Suprapubic skin (tissue), 4 donors: ENCODE measurements around the gene CELF5. TPM values are rescaled to one million over a fixed set of nuclear protein-coding genes. Genes with fewer than 3 reads are reported as not detected.

Experiments used
- DNase-seq, 2 donors: peaks; one replicate each; pipeline ENCODE4 v3.0.0-alpha.2; 2019; ENCODE audit warnings: low spot score in 2 of 2
- H3K27ac ChIP-seq: fragments of 200-600 bp; sonication (generic); one replicate; pipeline ENCODE4 v1.5.1; 2019
- H3K27me3 ChIP-seq: fragments of 200-600 bp; sonication (generic); one replicate; pipeline ENCODE4 v1.5.1; 2019
- H3K36me3 ChIP-seq: fragments of 200-600 bp; sonication (generic); one replicate; pipeline ENCODE4 v1.5.1; 2019
- H3K4me1 ChIP-seq: fragments of 200-600 bp; sonication (generic); one replicate; pipeline ENCODE4 v1.5.1; 2019
- H3K4me3 ChIP-seq: fragments of 200-600 bp; sonication (generic); one replicate; pipeline ENCODE4 v1.5.1; 2019; ENCODE audit warnings: mild to moderate bottlenecking
- H3K9me3 ChIP-seq: fragments of 200-600 bp; sonication (generic); one replicate; pipeline ENCODE4 v1.5.1; 2019
- EP300 ChIP-seq: sonication (generic); formaldehyde crosslinking; IDR thresholded peaks from one replicate; pipeline ENCODE4 v1.6.1; 2017; ENCODE audit warnings: antibody characterized with exemption
- POLR2A ChIP-seq, 2 donors: fragments of 450-650 bp; IDR thresholded peaks; one replicate each; pipeline ENCODE4 v1.6.1; 2017; ENCODE audit warnings: antibody characterized with exemption in 2 of 2, mild to moderate bottlenecking in 2 of 2, moderate library complexity in 2 of 2
- POLR2AphosphoS5 ChIP-seq, 3 donors: sonication (generic); formaldehyde crosslinking; IDR thresholded peaks; one replicate each; pipeline ENCODE4 v1.6.1; 2017; ENCODE audit warnings: antibody characterized with exemption in 3 of 3
- WGBS: methylation state at CpG from one replicate; pipeline ENCODE4 v1.1.5; 2018; 5-methylcytosine and 5-hydroxymethylcytosine counted together
- total RNA-seq, 4 donors: library from RNA; depleted of rRNA; stranded (reverse); fragments of >200 nt; gene quantifications; one replicate each; pipeline ENCODE4 v1.1.0, GENCODE V29; 2016
- TF ChIP-seq, protein P1 (sequence below), 2 donors: fragments of 200-600 bp in 1 of 2; fragments of 450-650 bp in 1 of 2; sonication (generic) in 1 of 2; IDR thresholded peaks; one replicate each; pipeline ENCODE4 v1.5.1; 2016 to 2019; ENCODE audit warnings: antibody characterized with exemption in 2 of 2, mild to moderate bottlenecking in 1 of 2, moderate library complexity in 1 of 2

CELF5 gene
- total RNA-seq, 4 donors from 2014 or later: 0.17 to 0.87 (median 0.64) TPM; not detected in 1

DNA sequence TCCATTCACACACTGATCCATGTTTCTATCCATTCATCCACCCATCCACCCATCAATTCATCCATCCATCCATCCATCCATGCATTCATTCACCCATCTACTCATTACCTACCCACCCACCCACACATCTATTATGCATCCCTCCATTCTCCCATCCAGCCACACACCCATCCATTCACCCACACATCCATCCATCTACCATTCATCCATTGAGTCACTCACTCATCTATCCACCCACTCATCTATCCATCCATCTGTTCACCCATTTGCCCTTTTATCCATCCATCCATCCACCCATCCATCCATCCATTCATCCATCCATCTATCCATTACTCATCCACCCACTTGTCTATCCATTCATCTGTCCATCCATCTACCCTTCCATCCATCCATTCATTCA, 30.1 kb downstream of the CELF5 start:
- no peak overlapping the region for H3K27ac ChIP-seq
- H3K4me3 ChIP-seq: no peak overlapping the region
- no peaks in the 10 kb centered on the region for H3K36me3 ChIP-seq
- TF ChIP-seq, protein P1, sequence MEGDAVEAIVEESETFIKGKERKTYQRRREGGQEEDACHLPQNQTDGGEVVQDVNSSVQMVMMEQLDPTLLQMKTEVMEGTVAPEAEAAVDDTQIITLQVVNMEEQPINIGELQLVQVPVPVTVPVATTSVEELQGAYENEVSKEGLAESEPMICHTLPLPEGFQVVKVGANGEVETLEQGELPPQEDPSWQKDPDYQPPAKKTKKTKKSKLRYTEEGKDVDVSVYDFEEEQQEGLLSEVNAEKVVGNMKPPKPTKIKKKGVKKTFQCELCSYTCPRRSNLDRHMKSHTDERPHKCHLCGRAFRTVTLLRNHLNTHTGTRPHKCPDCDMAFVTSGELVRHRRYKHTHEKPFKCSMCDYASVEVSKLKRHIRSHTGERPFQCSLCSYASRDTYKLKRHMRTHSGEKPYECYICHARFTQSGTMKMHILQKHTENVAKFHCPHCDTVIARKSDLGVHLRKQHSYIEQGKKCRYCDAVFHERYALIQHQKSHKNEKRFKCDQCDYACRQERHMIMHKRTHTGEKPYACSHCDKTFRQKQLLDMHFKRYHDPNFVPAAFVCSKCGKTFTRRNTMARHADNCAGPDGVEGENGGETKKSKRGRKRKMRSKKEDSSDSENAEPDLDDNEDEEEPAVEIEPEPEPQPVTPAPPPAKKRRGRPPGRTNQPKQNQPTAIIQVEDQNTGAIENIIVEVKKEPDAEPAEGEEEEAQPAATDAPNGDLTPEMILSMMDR (IDR thresholded peaks at IDR 0.05): no peak
- TF ChIP-seq POLR2A (IDR thresholded peaks at IDR 0.05) (no peak), POLR2AphosphoS5 (IDR thresholded peaks at IDR 0.05) (no peak), EP300 (no peak)
- no peaks in the 10 kb centered on the region for H3K4me1 ChIP-seq
- H3K27me3 ChIP-seq: peaks cover 29% of the 10 kb centered on the region
- no peak for DNase-seq
- peaks cover 7% of the 10 kb centered on the region for H3K9me3 ChIP-seq

DNA sequence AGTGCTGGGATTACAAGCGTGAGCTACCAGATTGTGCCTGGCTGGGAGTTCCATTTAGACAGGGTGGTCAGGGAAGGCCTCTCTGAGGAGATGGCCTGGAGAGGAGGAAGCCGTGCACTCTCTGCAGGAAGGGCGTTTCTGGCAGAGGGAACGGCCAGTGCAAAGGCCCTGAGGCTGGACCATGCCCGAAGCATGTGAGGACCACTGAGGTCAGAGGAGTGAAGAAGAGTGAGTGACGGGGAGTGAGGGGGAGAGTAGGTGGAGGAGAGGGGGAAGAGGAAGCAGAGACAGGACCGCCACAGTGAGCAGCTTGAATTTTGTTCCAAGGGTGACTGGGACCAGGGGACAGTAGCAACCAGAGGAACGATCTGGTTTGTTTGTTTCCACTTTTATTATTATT, 32.6 kb downstream of the CELF5 start:
- H3K9me3 ChIP-seq: peaks cover 7% of the 10 kb centered on the region
- no peaks in the 10 kb centered on the region for H3K36me3 ChIP-seq
- no peak for DNase-seq
- H3K27ac ChIP-seq: no peak overlapping the region
- no peaks in the 10 kb centered on the region for H3K4me1 ChIP-seq
- peaks cover 15% of the 10 kb centered on the region for H3K27me3 ChIP-seq
- 93% methylated on average over 8 of the region's 8 CpGs for WGBS
- H3K4me3 ChIP-seq: no peak overlapping the region
- no peak for TF ChIP-seq POLR2A (IDR thresholded peaks at IDR 0.05)
- TF ChIP-seq, protein P1 (IDR thresholded peaks at IDR 0.05): no peak

DNA sequence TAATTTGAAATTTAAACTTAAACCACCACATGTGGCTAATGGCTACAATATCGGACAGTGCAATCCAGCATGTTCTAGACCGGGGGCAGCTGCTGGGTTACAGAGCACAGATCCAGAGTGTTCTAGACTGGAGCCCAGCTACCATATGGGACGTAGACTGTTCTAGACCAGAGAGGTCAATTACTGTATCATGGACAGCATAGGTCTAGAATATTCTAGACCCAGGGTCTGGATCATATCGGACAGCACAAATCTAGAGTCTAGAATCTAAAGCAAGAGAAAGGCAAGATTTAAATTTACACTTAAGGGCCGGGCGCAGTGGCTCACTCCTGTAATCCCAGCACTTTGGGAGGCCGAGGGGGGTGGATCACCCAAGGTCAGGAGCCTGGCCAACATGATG, 37.9 kb downstream of the CELF5 start:
- no peak for TF ChIP-seq EP300
- TF ChIP-seq POLR2AphosphoS5 (IDR thresholded peaks at IDR 0.05): no peak
- TF ChIP-seq POLR2A (IDR thresholded peaks at IDR 0.05): no peak
- TF ChIP-seq, protein P1 (IDR thresholded peaks at IDR 0.05): no peak
- peaks cover 3% of the 10 kb centered on the region for H3K4me1 ChIP-seq
- H3K9me3 ChIP-seq: no peaks in the 10 kb centered on the region
- no peak overlapping the region for H3K4me3 ChIP-seq
- H3K27ac ChIP-seq: no peak overlapping the region
- H3K36me3 ChIP-seq: no peaks in the 10 kb centered on the region
- 83% methylated on average over 7 of the region's 7 CpGs for WGBS
- peaks cover 5% of the 10 kb centered on the region for H3K27me3 ChIP-seq
- DNase-seq: no peak

DNA sequence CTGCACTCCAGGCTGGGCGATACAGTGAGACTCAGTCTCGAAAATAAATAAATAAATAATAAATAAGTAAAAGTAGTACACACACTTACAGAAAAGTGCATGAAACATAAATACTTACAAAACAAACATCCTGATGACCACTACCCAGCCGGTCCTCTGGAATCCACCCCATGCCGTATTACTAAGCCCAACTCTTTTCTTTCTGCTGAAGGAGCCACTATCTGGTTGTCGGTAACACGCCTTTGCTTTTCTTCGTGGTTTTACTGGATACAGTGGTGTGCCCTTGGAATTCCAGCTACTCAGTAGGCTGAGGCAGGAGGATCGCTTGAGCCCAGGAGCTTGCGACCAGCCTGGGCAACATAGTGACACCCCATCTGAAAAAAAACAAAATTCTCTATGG, 39.4 kb downstream of the CELF5 start:
- no peak overlapping the region for H3K4me3 ChIP-seq
- WGBS: 85% methylated on average over 9 of the region's 9 CpGs
- no peaks in the 10 kb centered on the region for H3K36me3 ChIP-seq
- peaks cover 14% of the 10 kb centered on the region for H3K27me3 ChIP-seq
- peaks cover 3% of the 10 kb centered on the region for H3K4me1 ChIP-seq
- TF ChIP-seq EP300: no peak
- TF ChIP-seq POLR2AphosphoS5 (IDR thresholded peaks at IDR 0.05): no peak
- TF ChIP-seq, protein P1 (IDR thresholded peaks at IDR 0.05): no peak
- TF ChIP-seq POLR2A (IDR thresholded peaks at IDR 0.05): no peak
- no peak overlapping the region for H3K27ac ChIP-seq
- no peak for DNase-seq
- no peaks in the 10 kb centered on the region for H3K9me3 ChIP-seq

DNA sequence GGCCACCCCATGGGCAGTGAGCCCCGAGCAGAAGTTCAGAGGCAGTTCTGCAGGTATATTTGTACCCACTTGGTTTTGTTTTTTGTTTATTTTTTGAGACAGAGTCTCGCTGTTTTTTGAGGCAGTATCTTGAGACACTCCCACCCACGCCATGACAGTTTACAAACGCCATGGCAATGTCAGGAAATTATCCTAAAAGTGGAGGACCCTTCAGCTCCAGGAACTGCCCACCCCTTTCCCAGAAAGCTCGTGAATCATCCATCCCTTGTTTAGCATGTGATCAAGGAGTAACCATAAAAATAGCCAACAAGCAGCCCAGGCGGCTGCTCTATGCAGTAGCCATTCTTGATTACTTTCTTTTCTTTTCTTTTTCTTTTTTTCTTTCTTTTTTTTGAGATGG, 41.0 kb downstream of the CELF5 start:
- Histone ChIP-seq H3K4me3 (no peak overlapping the region), H3K36me3 (no peaks in the 10 kb centered on the region), H3K9me3 (no peaks in the 10 kb centered on the region), H3K27ac (no peak overlapping the region), H3K27me3 (peaks cover 22% of the 10 kb centered on the region), H3K4me1 (peaks cover 3% of the 10 kb centered on the region)
- WGBS: 74% methylated on average over 6 of the region's 6 CpGs
- TF ChIP-seq EP300 (no peak), POLR2A (IDR thresholded peaks at IDR 0.05) (no peak), POLR2AphosphoS5 (IDR thresholded peaks at IDR 0.05) (no peak)
- TF ChIP-seq, protein P1 (IDR thresholded peaks at IDR 0.05): no peak
- no peak for DNase-seq
